GM12878 (cell line): Measurements from ENCODE around the gene CMTM1. TPM values are rescaled to one million over a fixed set of nuclear protein-coding genes. Genes with fewer than 3 reads are reported as not detected.

Source experiments
- ASH2L ChIP-seq: fragments of 300-600, 200-600 bp; sonication (generic); IDR thresholded peaks from 2 replicates; pipeline ENCODE4 v1.6.1; 2017; ENCODE audit warnings: low read depth, mild to moderate bottlenecking, borderline replicate concordance
- ATF2 ChIP-seq: IDR thresholded peaks from 2 replicates; pipeline ENCODE4 v1.6.1; 2012; ENCODE audit warnings: low read length, inconsistent platforms
- BACH1 ChIP-seq: fragments of 450-650 bp; IDR thresholded peaks from 2 replicates; pipeline ENCODE4 v1.6.1; 2017; ENCODE audit warnings: mild to moderate bottlenecking, borderline replicate concordance
- BCL11A ChIP-seq: IDR thresholded peaks from 2 replicates; pipeline ENCODE4 v1.6.1; 2011; ENCODE audit warnings: low read depth, low read length
- BMI1 ChIP-seq: fragments of 450-650 bp; IDR thresholded peaks from 2 replicates; pipeline ENCODE4 v1.6.1; 2016; ENCODE audit warnings: mild to moderate bottlenecking, moderate library complexity, borderline replicate concordance
- EED ChIP-seq: sonication (generic); IDR thresholded peaks from 2 replicates; pipeline ENCODE4 v1.6.1; 2016; ENCODE audit warnings: antibody characterized with exemption, low read depth
- EGR1 ChIP-seq, 2 experiments: IDR thresholded peaks; 1 replicate in 1 of 2; 2 replicates in 1 of 2; pipeline ENCODE4 v1.6.1; 2011 to 2012; ENCODE audit warnings: low read depth in 2 of 2, low read length in 2 of 2, borderline replicate concordance in 1 of 2, mild to moderate bottlenecking in 1 of 2, moderate library complexity in 1 of 2
- IKZF2 ChIP-seq, 2 experiments: fragments of 450-650 bp; IDR thresholded peaks; 2 replicates each; pipeline ENCODE4 v1.6.1; 2017; ENCODE audit warnings: mild to moderate bottlenecking in 2 of 2, moderate library complexity in 2 of 2
- JUND ChIP-seq: IDR thresholded peaks from 2 replicates; pipeline ENCODE4 v1.6.1; 2012; ENCODE audit warnings: low read depth, mild to moderate bottlenecking, low read length, improper control_type of control experiment, moderate library complexity
- MLLT1 ChIP-seq: fragments of 450-650 bp; IDR thresholded peaks from 2 replicates; pipeline ENCODE4 v1.6.1; 2016; ENCODE audit warnings: mild to moderate bottlenecking
- MTA3 ChIP-seq: IDR thresholded peaks from 2 replicates; pipeline ENCODE4 v1.6.1; 2012; ENCODE audit warnings: low read length, inconsistent platforms, borderline replicate concordance
- NFXL1 ChIP-seq: fragments of 450-650 bp; IDR thresholded peaks from 2 replicates; pipeline ENCODE4 v1.6.1; 2017; ENCODE audit warnings: antibody characterized with exemption, mild to moderate bottlenecking, borderline replicate concordance
- POU2F2 ChIP-seq: IDR thresholded peaks from 3 replicates; pipeline ENCODE4 v1.6.1; 2011; ENCODE audit warnings: low read depth, mild to moderate bottlenecking, low read length, borderline replicate concordance
- SIN3A ChIP-seq: IDR thresholded peaks from 2 replicates; pipeline ENCODE4 v1.6.1; 2012; ENCODE audit warnings: low read depth, low read length, improper control_type of control experiment
- TCF7 ChIP-seq: IDR thresholded peaks from 2 replicates; pipeline ENCODE4 v1.6.1; 2014; ENCODE audit warnings: antibody characterized with exemption, borderline replicate concordance
- USF1 ChIP-seq: IDR thresholded peaks from 2 replicates; pipeline ENCODE4 v1.6.1; 2011; ENCODE audit warnings: borderline replicate concordance, low read depth, mild to moderate bottlenecking, moderate library complexity, mixed read lengths, low read length; ENCODE audit not compliant: insufficient read depth; ENCODE audit errors: extremely low read length
- YBX1 ChIP-seq: fragments of 450-650 bp; IDR thresholded peaks from 2 replicates; pipeline ENCODE4 v1.6.1; 2016; ENCODE audit warnings: antibody characterized with exemption
- ZBTB40 ChIP-seq: fragments of 450-650 bp; IDR thresholded peaks from 2 replicates; pipeline ENCODE4 v1.6.1; 2016; ENCODE audit warnings: mild to moderate bottlenecking, moderate library complexity, borderline replicate concordance
- ZNF217 ChIP-seq: fragments of 450-650 bp; IDR thresholded peaks from 2 replicates; pipeline ENCODE4 v1.6.1; 2017; ENCODE audit warnings: antibody characterized with exemption, mild to moderate bottlenecking
- ZNF274 ChIP-seq: IDR thresholded peaks from one replicate; pipeline ENCODE4 v1.8.0; 2011; ENCODE audit not compliant: insufficient read length, insufficient read depth
- ZNF622 ChIP-seq: fragments of 450-650 bp; IDR thresholded peaks from 2 replicates; pipeline ENCODE4 v1.6.1; 2017; ENCODE audit warnings: mild to moderate bottlenecking, inconsistent platforms
- polyA plus RNA-seq, 11 experiments: library from polyadenylated mRNA; depleted of rRNA in 4 of 11; unstranded in 6 of 11; stranded (reverse) in 5 of 11; fragments of >200 nt; fragmentation: Nextera tagmentation in 4 of 11; fragmentation: Illumina TruSeq in 1 of 11; extraction: Ambion mirVana in 4 of 11; extraction: Trizol in 1 of 11; gene quantifications; 1 replicate in 1 of 11; 2 replicates in 10 of 11; pipeline versions ENCODE4 v1.2.1 to v1.2.3, GENCODE V29; 2011 to 2016; ENCODE audit warnings: inconsistent platforms in 2 of 11, missing spikeins in 2 of 11, low read depth in 1 of 11
- total RNA-seq, 4 experiments: library from RNA; depleted of rRNA in 3 of 4; stranded (reverse); fragments of >200 nt in 3 of 4; fragmentation: Illumina TruSeq in 1 of 4; extraction: Trizol in 1 of 4; gene quantifications; 2 replicates each; pipeline versions ENCODE4 v1.2.1 to v1.2.3, GENCODE V29; 2013 to 2021

Gene CMTM1
- total and polyA plus RNA-seq, 10 of the 15 experiments (the other 5 are each of a cell fraction or from before 2014, with no cell fraction given): 0.09 to 3.0 (median 1.4) TPM; not detected in 2

- peak; percentile 65 for TF ChIP-seq USF1
- TF ChIP-seq IKZF2 (IDR thresholded peaks at IDR 0.05): peak; percentile 78
- 0 out of 2 replicates have a peak, but pooled peaks have one; percentile 60 for TF ChIP-seq MLLT1
- no peak for TF ChIP-seq ZNF274
- TF ChIP-seq JUND: peak; percentile 69; the same call in 1 of the 2 replicates
- peak in 1 of 2 experiments; percentile 46; a peak in 2 of 3 replicates for TF ChIP-seq EGR1 (IDR thresholded peaks at IDR 0.05; ENCODE audit: borderline replicate concordance in 1 of 2, low read depth in 2 of 2, low read length in 2 of 2)
- TF ChIP-seq SIN3A: no peak
- TF ChIP-seq YBX1: no peak
- no peak for TF ChIP-seq ZNF622
- TF ChIP-seq EED: peak; percentile 87
- TF ChIP-seq MTA3: peak; percentile 83; the same call in 1 of the 2 replicates
- peak; percentile 97 for TF ChIP-seq ATF2
- TF ChIP-seq TCF7: no peak
- peak; percentile 80; the same call in 2 of the 3 replicates for TF ChIP-seq POU2F2
- TF ChIP-seq ZNF217: peak; percentile 84; the same call in 1 of the 2 replicates
- no peak for TF ChIP-seq NFXL1
- no peak; the same call in 1 of the 2 replicates for TF ChIP-seq ZBTB40
- no peak for TF ChIP-seq BACH1
- 0 out of 2 replicates have a peak, but pooled peaks have one; percentile 47 for TF ChIP-seq ASH2L
- no peak for TF ChIP-seq BMI1
- peak; percentile 71; the same call in 1 of the 2 replicates for TF ChIP-seq BCL11A
Observed at GRCh38 chr16:66516808-66517585, 49.2 kb upstream of the CMTM1 start (continued).
